Endothelial cell (in vitro differentiated cells): ENCODE measurements around the gene IFI6. TPM values are rescaled to one million over a fixed set of nuclear protein-coding genes. Genes with fewer than 3 reads are reported as not detected.

Source experiments
- DNase-seq: peaks from one replicate; pipeline ENCODE4 v3.0.0; 2021; ENCODE audit warnings: low spot score
- H3K27ac Mint-ChIP-seq: one replicate; pipeline ENCODE4 v1.8.0; 2021; ENCODE audit warnings: mixed read lengths, inconsistent platforms; ENCODE audit not compliant: unreplicated experiment
- H3K27me3 Mint-ChIP-seq: one replicate; pipeline ENCODE4 v1.8.0; 2021; ENCODE audit warnings: mild to moderate bottlenecking, moderate library complexity, mixed read lengths, inconsistent platforms; ENCODE audit not compliant: unreplicated experiment
- H3K36me3 Mint-ChIP-seq: one replicate; pipeline ENCODE4 v1.8.0; 2021; ENCODE audit warnings: mild to moderate bottlenecking, low read depth, mixed read lengths, inconsistent platforms; ENCODE audit not compliant: unreplicated experiment
- H3K4me1 Mint-ChIP-seq: one replicate; pipeline ENCODE4 v1.8.0; 2021; ENCODE audit warnings: mild to moderate bottlenecking, mixed read lengths, inconsistent platforms; ENCODE audit not compliant: unreplicated experiment
- H3K4me3 Mint-ChIP-seq: one replicate; pipeline ENCODE4 v1.8.0; 2021; ENCODE audit warnings: mild to moderate bottlenecking, mixed read lengths, inconsistent platforms; ENCODE audit not compliant: unreplicated experiment
- H3K9me3 Mint-ChIP-seq: one replicate; pipeline ENCODE4 v1.8.0; 2021; ENCODE audit warnings: mixed read lengths, inconsistent platforms; ENCODE audit not compliant: unreplicated experiment
- CTCF ChIP-seq: fragments of 200-600 bp; sonication (generic); IDR thresholded peaks from one replicate; pipeline ENCODE4 v1.5.0; 2021; ENCODE audit warnings: antibody characterized with exemption; ENCODE audit not compliant: unreplicated experiment
- total RNA-seq: library from RNA; stranded (reverse); fragmentation: NEBNext Ultra II Directional; extraction: Animal tissue kit (Norgen Biotek cat#: 25700); gene quantifications from one replicate; pipeline ENCODE4 v1.2.1, GENCODE V29; 2021; ENCODE audit not compliant: unreplicated experiment

Gene IFI6
- total RNA-seq, 1 donor from 2014 or later: 9.7 TPM

GRCh38 chr1:27661412-27662075 lies 10.4 kb downstream of the IFI6 start:
- Mint-ChIP-seq H3K27ac (no peak overlapping the region), H3K4me1 (peaks cover 28% of the 10 kb centered on the region), H3K36me3 (no peaks in the 10 kb centered on the region), H3K27me3 (peaks cover 20% of the 10 kb centered on the region), H3K9me3 (no peaks in the 10 kb centered on the region), H3K4me3 (no peak overlapping the region)
- TF ChIP-seq CTCF: no peak
- no peak for DNase-seq

GRCh38 chr1:27660300-27660835 lies 11.6 kb downstream of the IFI6 start:
- Mint-ChIP-seq H3K4me1 (peaks cover 30% of the 10 kb centered on the region), H3K27ac (no peak overlapping the region), H3K9me3 (no peaks in the 10 kb centered on the region), H3K4me3 (peak overlapping the region; percentile 86), H3K36me3 (no peaks in the 10 kb centered on the region), H3K27me3 (peaks cover 23% of the 10 kb centered on the region)
- no peak for TF ChIP-seq CTCF
- no peak for DNase-seq

GRCh38 chr1:27659497-27660299 lies 12.3 kb downstream of the IFI6 start:
- Mint-ChIP-seq H3K4me3 (peak overlapping the region; percentile 86), H3K27me3 (peaks cover 24% of the 10 kb centered on the region), H3K4me1 (peaks cover 37% of the 10 kb centered on the region), H3K27ac (no peak overlapping the region), H3K9me3 (no peaks in the 10 kb centered on the region), H3K36me3 (no peaks in the 10 kb centered on the region)
- no peak for TF ChIP-seq CTCF
- DNase-seq: peak; percentile 78

GRCh38 chr1:27658951-27659496 lies 13.0 kb downstream of the IFI6 start:
- Mint-ChIP-seq H3K27me3 (peaks cover 24% of the 10 kb centered on the region), H3K4me3 (peak overlapping the region; percentile 72), H3K36me3 (no peaks in the 10 kb centered on the region), H3K4me1 (peaks cover 37% of the 10 kb centered on the region), H3K27ac (no peak overlapping the region), H3K9me3 (no peaks in the 10 kb centered on the region)
- TF ChIP-seq CTCF: no peak
- no peak for DNase-seq
